ENCODE data around the gene RYR2.
"Not testable (repeated sequence)": the region's sequence is repeated elsewhere in the genome, so short reads cannot be mapped to it uniquely, and the experiment has no call there.

- TF ChIP-seq CTCF, EZH2phosphoT487, EZH2 (IDR thresholded peaks at IDR 0.05): not testable (repeated sequence)
Measured at GRCh38 chr1:237843516-237843915, 801.5 kb downstream of the RYR2 start.
